Measurements from ENCODE around the gene WDR83.
A peak's percentile ranks its signal among the peaks of the same experiment; 100 is the strongest.
"Not testable (repeated sequence)": the region's sequence is repeated elsewhere in the genome, so short reads cannot be mapped to it uniquely, and the experiment has no call there.

The WDR83 gene

DNA sequence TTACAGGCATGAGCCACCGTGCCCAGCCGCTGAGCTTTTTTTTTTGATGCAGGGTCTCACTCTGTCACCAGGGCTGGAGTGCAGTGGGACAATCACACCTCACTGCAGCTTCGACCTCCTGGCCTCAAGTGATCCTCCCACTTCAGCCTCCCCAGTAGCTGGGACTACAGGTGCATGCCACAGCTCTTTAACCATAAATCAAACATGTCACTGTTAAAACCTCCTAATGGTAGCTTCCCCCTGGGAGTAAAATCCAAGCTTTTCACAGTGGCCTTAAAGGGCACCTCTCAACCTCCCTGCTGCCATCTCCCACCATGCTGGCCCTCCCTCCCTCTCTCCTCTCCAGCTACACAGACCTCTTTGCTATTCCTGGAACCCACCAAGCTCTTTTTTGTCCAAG lies 19.2 kb downstream of the WDR83 start:
- no peak for DNase-seq (ENCODE audit: low read depth)

GRCh38 chr19:12687496-12688196 lies 21.0 kb downstream of the WDR83 start, which contains the start of gene GNG14:
GNG14 (plus strand) TSS chr19:12687998; CDS start chr19:12688049, 51 bp downstream.
- DNase-seq (ENCODE audit: low read depth): no peak

GRCh38 chr19:12689012-12689411 lies 22.4 kb downstream of the WDR83 start:
- DNase-seq (ENCODE audit: low read depth): no peak

DNA sequence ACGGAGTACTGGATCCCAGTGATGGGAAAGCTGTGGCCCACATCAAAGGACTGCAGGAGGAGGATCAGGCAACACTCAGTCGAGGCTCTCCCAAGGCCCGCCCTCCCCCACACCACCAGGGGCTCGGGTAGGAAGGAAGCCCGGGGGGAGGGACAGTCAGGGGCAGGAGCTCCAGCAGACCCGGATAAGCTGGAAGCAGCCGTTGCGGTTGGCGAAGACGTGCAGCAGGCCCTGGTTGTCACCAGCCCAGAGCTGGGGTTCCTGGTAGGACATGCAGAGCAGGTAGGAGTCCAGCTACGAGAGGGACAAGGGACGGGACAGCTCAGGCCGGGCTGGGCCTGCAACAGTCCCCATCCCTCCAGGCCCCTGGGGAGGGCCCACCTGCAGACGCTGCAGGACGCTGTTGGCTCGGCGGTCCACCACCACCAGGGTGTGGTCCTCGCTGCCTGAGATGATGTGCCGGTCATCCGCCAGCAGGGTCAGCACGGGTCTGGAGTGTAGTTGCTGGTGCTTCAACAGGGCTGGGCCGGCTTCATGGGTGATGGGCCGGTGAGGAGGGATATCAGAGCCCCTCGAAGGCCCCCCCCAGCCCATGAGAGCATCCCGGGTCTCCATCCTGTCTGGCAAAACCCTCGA lies 23.1 kb downstream of the WDR83 start:
- DNase-seq (ENCODE audit: low read depth): no peak

GRCh38 chr19:12692960-12693359 lies 26.4 kb downstream of the WDR83 start:
- DNase-seq (ENCODE audit: low read depth): no peak

DNA sequence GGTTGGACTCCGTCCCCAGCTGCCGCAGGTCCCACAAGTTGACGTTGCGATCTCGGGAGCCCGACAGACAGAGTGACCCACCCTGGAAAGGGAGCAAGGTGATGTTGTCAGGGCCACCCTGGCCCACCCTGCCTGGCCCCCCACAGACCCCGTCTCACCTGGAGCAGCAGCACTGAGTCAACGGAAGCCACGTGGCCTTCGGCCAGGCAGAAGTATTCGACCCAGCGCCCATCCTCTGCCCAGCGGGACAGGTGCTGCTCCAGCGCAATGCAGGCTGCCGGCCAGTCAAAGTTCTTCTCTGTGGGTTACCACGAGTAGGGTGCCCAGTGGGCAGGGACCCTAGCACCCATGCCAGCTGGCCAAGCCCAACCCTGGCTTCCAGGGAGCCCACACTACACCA lies 28.0 kb downstream of the WDR83 start:
- no peak for DNase-seq (ENCODE audit: low read depth)

DNA sequence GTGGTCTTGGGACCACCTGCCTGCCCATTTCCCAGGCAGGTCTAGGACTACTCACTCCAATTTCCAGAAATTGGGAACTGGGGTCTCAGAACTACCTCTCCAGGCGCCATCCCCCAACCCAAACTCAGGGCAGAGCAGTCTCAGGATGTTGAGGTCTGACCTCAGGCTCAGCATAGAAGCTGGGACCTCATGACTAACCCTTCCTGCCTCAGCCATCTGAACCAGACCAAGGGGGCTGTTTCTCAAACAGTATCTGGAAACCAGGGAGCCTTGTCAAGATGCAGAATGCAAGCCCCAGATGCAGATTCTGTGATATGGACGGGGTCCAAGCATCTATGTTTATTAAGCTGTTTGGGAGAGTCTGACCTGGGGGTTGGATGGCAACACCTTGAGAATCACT lies 28.5 kb downstream of the WDR83 start:
- no peak for DNase-seq (ENCODE audit: low read depth)

- no peak for DNase-seq (ENCODE audit: low read depth)
Measured at GRCh38 chr19:12695514-12695913, 28.9 kb downstream of the WDR83 start.

DNA sequence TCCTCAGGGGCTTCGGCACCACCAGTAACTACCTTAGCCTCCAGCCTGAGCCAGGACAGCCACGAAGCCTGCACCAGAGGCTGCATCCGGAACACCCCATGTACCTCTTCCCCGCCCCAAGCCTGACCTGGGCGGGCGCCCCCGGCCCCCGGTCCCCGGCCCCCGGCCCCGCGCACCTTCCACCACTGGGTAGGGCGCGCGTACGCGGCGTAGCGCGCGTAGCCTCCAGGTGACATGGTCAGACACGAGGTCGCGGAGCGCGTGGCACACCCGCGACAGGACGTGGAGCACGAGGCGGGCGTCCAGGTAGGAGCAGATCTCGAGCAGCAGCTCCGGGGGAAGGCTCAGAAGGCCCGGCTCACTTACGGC lies 29.4 kb downstream of the WDR83 start:
- peak; percentile 5 for DNase-seq (ENCODE audit: low read depth)

GRCh38 chr19:12696366-12697335 lies 30.0 kb downstream of the WDR83 start, which contains the start of gene FBXW9:
FBXW9 (minus strand) TSS chr19:12696631; CDS start chr19:12696581, 50 bp downstream.
- DNase-seq (ENCODE audit: low read depth): peak; percentile 94

- DNase-seq (ENCODE audit: low read depth): not testable (repeated sequence)
Measured at GRCh38 chr19:12697425-12697824, 30.8 kb downstream of the WDR83 start.

DNA sequence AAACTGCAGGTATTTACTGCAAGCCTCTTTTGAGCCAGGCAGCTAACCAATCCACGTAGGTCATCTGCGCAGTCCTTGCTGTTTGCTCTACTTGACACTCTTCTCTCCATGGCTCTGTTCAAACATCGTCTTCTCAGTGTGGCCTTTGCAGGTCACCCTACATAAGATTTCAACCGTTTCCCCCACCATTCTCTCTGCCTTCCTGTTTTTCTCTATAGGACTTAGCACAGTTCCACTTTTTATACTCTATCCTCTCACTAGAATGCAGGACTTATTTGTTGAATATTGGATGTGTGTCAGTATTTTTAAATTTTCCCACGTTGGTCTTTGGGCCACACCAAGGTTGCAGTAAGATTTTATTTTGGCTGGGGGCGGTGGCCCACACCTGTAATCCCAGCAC lies 31.5 kb downstream of the WDR83 start:
- no peak for DNase-seq (ENCODE audit: low read depth)

DNA sequence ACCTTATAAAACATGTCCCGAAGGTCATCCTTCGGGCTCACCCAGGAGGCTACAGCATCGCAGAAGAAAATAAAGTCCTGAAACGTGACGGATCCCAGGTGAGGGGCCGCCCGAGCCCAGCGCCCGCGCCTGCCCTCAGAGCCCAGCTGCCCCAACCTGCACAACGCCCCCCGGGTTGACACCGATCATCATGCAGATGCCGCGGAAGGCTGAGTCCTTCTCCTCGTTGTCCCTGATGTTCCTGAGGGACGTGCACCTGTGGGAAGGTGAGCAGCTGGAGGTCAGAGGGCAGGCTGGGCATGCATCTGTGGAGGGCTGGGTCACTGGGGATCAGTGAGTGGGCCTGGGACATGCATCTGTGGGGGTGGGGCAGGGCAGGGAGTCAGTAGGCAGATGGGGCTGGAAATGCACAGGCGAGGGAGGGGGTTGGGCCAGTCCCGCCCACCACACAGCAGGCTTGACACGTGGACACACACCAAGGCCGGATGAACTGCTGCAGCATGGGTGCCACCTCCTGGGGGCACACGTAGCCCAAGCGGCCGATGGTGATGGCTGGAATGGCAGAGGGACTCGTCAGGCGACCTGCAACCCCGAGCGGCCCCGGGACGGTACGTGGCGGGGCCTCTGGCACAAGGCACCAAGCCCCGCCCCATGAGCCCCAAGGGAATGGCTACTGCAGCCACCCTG lies 35.1 kb downstream of the WDR83 start:
- no peak for DNase-seq (ENCODE audit: low read depth)

DNA sequence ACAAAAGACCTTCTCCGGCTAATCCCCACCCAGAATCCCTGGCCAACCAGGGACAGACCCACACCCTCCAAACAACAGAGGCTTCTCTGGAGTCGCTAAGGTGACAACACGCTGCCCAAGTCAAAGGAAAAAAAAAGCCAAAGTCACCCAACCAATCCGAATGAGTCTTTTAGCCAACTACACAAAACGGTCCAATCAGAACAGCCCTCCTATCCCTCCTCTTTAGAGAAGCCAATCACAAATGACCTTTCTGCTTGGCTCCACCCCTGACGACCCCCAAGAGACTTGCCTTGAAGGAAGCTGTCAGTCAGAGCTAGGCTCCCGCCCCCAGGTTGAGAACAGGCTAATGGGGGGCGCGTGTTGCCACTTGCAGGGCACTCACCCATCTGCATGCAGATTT lies 36.4 kb downstream of the WDR83 start:
- peak; percentile 47 for DNase-seq (ENCODE audit: low read depth)

DNA sequence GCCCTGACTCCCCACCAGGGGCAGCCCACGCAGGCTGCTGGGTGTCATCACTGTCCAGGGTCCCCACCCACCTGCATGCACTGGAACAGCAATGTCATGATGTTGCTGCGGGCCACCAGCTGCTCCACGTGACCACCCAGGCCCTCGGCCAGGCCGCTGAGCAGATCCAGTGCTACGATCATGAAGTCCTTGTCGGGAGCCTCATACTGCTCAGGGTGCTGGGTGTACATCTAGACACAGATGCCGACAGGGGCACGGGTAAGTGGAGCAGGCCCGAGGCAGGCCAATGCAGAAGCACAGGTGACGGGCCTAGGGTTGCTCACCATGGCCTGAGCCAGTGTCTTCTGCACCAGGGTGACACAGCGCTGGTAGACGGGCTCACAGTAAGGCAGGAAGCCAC lies 38.6 kb downstream of the WDR83 start:
- DNase-seq (ENCODE audit: low read depth): no peak

- DNase-seq (ENCODE audit: low read depth): no peak
Measured at GRCh38 chr19:12705654-12706331, 39.2 kb downstream of the WDR83 start.

- no peak for DNase-seq (ENCODE audit: low read depth)
Measured at GRCh38 chr19:12706332-12706718, 39.7 kb downstream of the WDR83 start.

GRCh38 chr19:12708641-12709040 lies 42.0 kb downstream of the WDR83 start:
- no peak for DNase-seq (ENCODE audit: low read depth)

- DNase-seq (ENCODE audit: low read depth): no peak
Measured at GRCh38 chr19:12711187-12711586, 44.6 kb downstream of the WDR83 start.

- DNase-seq (ENCODE audit: low read depth): not testable (repeated sequence)
Measured at GRCh38 chr19:12712077-12712476, 45.5 kb downstream of the WDR83 start.

DNA sequence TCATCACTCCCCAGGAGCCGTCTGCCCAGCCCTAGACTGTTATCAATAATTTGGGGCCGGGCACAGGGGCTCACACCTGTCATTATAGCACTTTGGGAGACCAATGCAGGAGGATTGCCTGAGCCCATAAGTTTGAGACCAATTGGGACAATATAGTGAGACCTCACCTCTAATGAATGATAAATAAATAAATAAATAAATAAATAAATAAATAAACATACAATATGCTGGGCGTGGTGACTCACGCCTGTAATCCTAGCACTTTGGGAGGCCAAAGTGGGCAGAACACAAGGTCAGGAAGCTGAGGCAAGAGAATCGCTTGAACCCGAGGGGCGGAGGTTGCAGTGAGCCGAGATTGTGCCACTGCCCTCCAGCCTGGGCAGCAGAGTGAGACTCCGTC lies 46.7 kb downstream of the WDR83 start:
- not testable (repeated sequence) for DNase-seq (ENCODE audit: low read depth)

All from iris pigment epithelial cell (primary cell).